NCI-H69 (cell line): Measurements from ENCODE around the gene ABCD1.
"Not testable (repeated sequence)": the region's sequence is repeated elsewhere in the genome, so short reads cannot be mapped to it uniquely, and the experiment has no call there.

Source experiments
- DNase-seq: peaks from one replicate; lab custom pipeline; 2025; lab: John Stamatoyannopoulos, UW

The ABCD1 gene

GRCh38 chrX:153694256-153694655 lies 30.4 kb upstream of the ABCD1 start:
- not testable (repeated sequence) for DNase-seq

- no peak for DNase-seq
Measured at GRCh38 chrX:153694687-153695270, 29.9 kb upstream of the ABCD1 start.

- DNase-seq = no peak
Measured at GRCh38 chrX:153696100-153696499, 28.6 kb upstream of the ABCD1 start.

- not testable (repeated sequence) for DNase-seq
Measured at GRCh38 chrX:153696538-153696937, 28.1 kb upstream of the ABCD1 start.

- not testable (repeated sequence) for DNase-seq
Measured at GRCh38 chrX:153696986-153697722, 27.5 kb upstream of the ABCD1 start.

GRCh38 chrX:153697924-153698865 lies 26.5 kb upstream of the ABCD1 start:
- no peak for DNase-seq

GRCh38 chrX:153699210-153699783 lies 25.4 kb upstream of the ABCD1 start:
- DNase-seq = not testable (repeated sequence)

- not testable (repeated sequence) for DNase-seq
Measured at GRCh38 chrX:153699784-153700371, 24.8 kb upstream of the ABCD1 start.

GRCh38 chrX:153700376-153700945 lies 24.2 kb upstream of the ABCD1 start:
- DNase-seq = no peak

GRCh38 chrX:153700967-153701366 lies 23.7 kb upstream of the ABCD1 start:
- DNase-seq = no peak

- no peak for DNase-seq
Measured at GRCh38 chrX:153701706-153702105, 22.9 kb upstream of the ABCD1 start.

- DNase-seq = no peak
Measured at GRCh38 chrX:153702336-153703035, 22.2 kb upstream of the ABCD1 start.

GRCh38 chrX:153703036-153703370 lies 21.7 kb upstream of the ABCD1 start:
- DNase-seq = no peak

- no peak for DNase-seq
Measured at GRCh38 chrX:153704021-153704526, 20.6 kb upstream of the ABCD1 start.

GRCh38 chrX:153704631-153705402 lies 19.8 kb upstream of the ABCD1 start:
- DNase-seq = not testable (repeated sequence)

- not testable (repeated sequence) for DNase-seq
Measured at GRCh38 chrX:153705403-153706060, 19.1 kb upstream of the ABCD1 start.

GRCh38 chrX:153706799-153707198 lies 17.9 kb upstream of the ABCD1 start:
- DNase-seq = no peak

- DNase-seq = no peak
Measured at GRCh38 chrX:153707406-153707805, 17.2 kb upstream of the ABCD1 start.

GRCh38 chrX:153708415-153708814 lies 16.2 kb upstream of the ABCD1 start:
- peak; percentile 28 for DNase-seq
